HG02981 (cell line): Measurements from ENCODE around the gene LRRC10.

Experiments used
- ATAC-seq: cut with Tn5 transposase; IDR thresholded peaks from one replicate; pipeline ENCODE4 v1.9.1; 2021; ENCODE audit warnings: mild to moderate bottlenecking, moderate library complexity; ENCODE audit not compliant: unreplicated experiment

LRRC10 gene, protein sequence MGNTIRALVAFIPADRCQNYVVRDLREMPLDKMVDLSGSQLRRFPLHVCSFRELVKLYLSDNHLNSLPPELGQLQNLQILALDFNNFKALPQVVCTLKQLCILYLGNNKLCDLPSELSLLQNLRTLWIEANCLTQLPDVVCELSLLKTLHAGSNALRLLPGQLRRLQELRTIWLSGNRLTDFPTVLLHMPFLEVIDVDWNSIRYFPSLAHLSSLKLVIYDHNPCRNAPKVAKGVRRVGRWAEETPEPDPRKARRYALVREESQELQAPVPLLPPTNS

DNA sequence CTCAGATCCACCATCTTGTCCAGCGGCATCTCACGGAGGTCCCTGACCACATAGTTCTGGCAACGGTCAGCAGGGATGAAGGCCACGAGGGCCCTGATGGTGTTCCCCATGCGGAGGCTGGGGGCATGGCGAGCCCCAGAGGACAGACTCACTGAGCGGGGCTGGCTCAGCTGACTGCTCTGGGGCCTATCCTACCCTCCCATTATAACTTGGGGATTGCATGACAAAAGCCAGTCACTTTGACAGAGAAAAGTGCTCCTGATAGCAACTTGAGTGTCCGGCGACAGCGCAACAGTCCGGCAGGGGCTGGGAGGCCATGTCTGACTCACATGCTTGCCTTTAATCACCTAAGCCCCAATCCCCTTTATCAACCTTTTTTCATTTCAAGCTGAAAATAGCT is at the start of gene LRRC10:
TSS of gene LRRC10 (minus strand) at position 179 of the 400 bp plus-strand sequence. CDS start at position 110, 69 bp downstream.
- no peak for ATAC-seq

DNA sequence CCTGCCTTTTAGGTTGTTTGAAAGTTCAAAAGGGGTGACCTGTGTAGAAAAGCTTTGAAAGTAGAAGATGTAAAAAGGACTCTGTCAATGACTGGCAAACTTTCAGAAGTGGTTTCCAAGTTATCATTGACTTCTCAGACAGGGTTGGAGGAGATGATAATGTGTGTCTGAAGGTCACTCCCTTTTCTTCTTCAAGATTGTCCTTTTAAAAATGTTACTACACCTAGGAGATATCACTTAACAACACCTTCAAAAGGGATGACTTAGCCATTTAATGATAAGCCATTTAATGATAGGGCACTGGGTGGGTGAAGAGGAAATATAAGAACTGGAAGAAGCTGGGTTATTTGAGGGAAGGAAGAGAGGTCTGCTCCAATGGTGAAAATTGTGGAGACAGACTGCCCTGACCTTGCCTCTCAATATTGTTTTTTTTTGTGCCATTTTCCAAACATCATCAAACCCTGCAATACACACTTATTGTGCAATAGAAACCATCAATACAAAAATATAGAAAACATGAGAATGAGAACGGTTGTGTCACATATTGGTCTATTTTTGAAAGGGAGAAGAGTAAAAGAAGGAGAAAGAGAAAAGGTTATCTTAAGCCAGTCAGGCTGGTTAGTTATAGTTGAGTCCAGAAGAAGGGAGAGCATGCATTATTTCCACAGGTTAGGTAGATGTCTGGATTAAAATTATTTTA is 49.6 kb upstream of the LRRC10 start:
- no peak for ATAC-seq

DNA sequence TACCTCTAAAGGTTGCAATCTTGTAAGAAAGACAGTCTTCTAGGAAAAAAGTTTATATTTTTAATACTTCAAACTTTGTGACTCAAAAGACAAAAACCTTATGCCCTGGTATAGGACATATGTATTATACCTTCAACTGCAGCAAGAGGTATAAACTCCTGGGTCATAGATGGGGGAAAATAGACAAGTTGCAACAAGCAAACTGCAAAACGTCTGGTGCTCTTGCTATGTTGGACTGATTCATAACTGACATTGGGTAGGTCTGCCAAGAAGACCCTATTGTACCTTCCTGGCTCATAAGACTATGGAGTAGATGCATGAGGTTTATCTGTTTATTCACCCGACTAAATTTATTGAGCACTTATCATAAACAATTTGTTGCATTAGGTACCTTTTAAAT is 47.5 kb upstream of the LRRC10 start:
- no peak for ATAC-seq

DNA sequence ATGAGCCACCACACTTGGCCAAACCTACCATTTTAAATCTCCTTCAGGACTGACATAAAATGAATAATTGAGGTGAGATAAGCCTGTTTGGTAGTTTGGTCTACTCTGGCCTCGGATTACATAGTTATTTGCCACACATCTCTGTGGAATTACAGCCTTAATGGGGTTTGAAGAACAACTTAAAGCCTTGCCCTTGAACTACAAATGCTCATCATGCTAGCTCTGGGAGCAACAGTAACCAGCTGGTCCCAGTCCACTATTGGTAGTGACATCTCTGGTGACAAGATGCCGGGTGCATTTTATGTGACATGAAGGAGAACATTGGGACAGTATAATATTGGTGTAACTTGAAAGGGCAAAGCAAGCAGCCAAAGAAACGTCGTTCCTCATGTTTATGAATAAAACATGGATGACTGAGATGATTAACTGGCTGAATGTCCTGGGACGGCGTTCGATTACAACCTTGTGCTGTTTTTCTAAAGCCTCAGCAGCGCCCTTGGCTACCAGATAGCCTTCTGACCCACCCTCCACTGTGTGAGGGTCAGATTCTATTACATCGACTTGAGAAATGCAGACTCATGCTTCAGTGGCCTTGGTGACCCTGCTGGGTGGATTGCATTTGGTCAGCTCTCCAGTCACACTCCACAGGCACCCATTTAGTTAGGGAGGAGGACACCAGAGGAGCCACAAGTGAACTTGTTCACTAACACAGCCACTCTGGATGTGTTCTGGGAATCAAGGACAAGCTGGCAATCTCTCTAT is 46.9 kb upstream of the LRRC10 start:
- no peak for ATAC-seq

DNA sequence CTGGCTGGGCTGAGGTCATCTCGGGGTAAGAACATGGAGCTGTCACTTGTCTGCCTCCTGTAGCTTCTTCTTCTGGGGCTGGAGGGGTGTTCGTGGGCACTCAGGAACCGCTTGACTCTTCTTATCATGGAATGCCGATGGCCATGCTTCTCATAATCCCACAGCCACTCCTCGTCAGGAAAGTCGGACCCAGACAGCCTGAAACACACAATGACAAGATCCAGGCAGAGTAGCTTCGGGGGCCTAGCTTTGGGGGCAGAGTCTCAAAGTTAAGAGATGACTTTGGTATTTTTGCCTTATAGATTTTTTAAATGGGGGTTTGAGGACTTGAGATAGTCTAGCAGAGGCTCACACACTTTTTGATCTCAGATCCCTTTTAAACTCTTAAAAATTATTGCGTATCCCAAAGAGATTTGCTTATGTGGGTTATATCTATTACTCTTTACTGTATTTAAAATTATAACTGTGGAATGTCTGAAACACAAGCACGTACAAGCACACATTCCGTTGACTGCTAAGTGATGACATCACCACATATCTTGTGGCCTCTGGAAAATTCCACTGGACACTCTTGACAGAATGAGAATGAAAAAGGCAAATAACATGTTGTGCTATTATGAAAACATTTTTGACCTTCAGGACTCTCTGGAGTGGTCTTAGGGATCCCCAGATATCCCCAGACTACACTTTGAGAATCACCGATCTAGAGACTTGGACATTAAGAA is 45.1 kb upstream of the LRRC10 start:
- ATAC-seq, result no peak

DNA sequence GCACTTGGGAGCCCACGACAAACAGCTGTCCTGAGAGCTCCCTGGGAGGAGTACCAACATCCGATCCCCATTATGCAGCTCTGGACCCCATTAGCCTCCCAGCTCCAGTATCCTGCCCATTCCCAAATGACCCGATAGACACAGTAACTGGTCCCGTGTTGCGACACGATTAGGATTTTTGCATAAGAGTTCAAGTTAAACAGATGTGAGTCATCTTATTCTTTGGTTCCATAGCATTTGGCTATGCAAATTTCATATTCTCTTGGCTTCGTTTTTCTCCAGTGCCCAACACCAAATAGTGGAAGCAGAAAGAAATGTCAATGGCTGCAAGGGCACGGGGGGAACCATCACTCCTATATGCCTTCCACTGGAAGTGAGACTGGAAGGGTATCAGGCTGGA is 43.0 kb upstream of the LRRC10 start:
- no peak for ATAC-seq

DNA sequence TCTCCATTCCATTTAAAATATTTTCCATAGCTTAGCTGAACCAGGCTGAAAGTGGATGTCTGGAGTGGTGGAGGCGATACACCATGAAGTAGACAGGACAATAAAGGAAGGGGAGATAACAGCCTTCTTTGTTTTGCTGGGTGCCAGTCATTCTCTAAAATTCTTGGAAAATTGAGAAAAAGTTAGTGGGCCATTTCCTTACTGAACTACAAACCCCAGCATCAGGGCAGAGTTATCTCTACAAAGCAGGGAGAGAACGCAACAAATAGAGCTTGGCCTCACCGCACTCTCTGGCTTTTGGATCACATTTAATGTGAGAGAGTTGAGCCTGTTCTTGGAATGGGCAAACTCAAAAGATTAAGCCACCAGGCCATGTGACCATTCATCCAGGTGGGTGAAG is 41.2 kb upstream of the LRRC10 start:
- no peak for ATAC-seq

DNA sequence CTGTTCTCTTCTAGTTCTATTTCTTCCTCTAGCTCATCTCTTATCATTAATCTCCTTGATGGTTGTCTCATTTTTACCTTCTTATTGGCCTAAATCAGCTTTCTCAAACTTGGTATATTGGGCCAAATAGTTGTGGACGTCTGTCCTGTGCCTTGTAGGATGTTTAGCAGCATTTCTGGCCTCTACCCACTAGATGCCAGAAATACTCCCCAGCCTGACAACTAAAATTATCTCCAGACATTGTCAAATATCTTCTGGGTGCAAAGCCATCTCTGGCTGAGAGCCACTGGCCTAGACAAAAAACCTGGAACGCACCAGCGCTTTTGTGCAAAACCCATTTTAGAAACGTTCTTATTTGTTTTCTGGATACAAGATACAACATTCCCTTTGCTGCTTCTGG is 38.8 kb upstream of the LRRC10 start:
- no peak for ATAC-seq

DNA sequence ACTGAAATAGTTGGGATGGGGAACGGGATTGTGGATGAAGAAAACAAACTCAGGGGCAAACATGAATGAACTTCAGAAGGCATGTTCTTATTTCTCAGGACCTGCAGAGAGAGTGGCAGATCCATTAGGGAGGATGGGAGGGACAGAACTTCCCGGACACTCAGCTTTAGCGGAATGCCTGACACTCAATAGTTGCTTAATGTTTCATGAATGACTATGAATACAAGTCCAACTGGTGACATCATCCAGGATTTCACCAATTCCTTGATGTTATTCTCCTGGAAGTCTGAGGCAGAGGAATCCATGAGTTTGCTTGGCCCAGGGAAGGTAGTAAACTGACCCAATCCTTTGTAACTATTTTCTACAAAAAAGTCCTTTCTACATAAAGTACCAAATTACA is 37.8 kb upstream of the LRRC10 start:
- no peak for ATAC-seq

DNA sequence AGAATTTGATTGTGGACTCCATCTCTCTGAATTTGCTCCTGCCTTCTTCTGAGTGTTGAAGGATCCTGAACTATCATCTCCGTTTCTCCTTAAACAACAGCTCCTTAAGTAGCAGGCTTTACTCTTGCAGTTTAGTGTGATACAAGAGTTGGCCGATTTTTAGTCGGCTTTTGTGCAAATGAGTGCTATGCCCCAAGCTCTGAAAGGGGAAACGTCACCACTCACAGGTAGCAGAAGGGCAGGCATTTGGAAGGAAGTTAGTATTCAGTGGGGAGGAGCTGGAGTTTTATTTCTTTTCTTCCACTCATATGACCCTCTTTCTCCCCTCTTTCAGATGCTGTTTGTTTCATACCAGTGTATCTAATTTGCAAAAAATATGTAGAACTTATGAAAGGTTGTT is 36.5 kb upstream of the LRRC10 start:
- no peak for ATAC-seq

DNA sequence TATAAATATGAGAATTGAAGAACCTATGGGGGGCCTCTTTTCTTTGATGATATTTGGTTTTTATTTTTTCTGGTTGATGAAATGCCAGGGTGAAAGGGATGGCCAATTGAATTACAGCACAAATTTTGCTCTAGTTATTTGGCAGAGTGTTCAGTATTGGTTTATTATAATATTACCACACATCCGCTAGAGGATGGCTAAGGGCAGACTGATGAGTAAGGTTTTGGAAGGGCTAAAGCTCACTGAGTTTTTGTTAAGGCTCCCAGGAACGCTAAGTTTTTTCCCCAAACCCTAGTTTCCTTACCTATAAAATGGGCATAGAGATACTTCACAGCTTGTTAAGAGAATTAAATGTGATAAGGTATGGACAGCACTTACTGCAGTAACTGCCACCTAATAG is 34.3 kb upstream of the LRRC10 start:
- no peak for ATAC-seq

DNA sequence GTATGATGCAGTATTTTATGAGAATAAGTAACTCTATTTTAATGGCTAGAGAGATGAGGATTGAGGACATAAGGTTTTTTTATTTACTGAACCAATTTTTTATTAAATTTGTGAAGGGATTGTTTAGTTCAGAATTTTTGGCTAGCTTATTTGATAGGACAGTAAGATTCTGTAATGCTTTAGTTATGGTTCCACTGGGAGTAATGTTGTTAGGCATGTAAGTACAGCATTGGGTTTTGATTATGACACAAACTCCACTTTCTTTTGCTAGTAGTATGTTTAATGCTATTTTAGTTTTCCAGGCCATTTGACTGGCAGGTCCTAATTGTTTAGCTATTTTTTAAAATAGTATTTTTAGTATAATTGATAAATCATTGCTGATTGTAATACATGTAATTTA is 33.8 kb upstream of the LRRC10 start:
- no peak for ATAC-seq

DNA sequence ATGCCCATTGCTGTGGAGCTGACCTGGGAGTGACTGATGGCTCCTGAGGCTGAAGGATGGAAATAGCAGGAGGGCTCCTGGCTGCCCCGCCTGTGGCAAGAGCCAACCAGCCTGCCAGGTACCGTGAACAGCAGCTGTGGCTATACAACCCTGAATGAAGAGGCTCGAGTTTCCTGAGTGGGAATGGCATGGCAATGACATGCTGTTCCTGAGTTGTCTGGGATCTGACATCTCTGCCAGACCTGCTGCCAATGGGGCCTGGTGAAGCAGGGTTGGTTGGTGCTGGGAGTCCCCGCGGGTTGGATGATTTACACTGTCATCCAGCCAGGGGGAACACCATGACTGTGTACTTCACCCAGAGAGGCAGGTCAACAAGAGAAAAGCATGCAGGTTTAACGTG is 31.8 kb upstream of the LRRC10 start:
- no peak for ATAC-seq

DNA sequence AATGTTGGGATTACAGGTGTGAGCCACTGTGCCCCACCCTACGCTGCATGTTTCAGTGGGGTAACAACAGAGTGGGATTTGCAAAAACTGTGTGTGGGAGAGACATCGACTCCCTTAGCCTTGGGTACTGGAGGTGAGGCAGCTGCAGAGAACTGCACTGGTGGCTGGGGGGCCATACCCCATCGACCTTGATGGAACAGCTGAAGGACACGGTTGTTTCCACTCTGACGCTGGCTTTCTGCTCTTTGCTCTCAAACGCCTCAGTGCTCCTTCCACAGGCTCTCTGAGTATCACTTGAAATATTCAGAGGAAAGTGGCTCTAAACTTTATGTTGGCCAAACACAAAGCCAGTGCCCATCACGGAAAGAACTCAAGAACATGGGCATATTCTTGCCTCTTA is 30.8 kb upstream of the LRRC10 start:
- no peak for ATAC-seq

DNA sequence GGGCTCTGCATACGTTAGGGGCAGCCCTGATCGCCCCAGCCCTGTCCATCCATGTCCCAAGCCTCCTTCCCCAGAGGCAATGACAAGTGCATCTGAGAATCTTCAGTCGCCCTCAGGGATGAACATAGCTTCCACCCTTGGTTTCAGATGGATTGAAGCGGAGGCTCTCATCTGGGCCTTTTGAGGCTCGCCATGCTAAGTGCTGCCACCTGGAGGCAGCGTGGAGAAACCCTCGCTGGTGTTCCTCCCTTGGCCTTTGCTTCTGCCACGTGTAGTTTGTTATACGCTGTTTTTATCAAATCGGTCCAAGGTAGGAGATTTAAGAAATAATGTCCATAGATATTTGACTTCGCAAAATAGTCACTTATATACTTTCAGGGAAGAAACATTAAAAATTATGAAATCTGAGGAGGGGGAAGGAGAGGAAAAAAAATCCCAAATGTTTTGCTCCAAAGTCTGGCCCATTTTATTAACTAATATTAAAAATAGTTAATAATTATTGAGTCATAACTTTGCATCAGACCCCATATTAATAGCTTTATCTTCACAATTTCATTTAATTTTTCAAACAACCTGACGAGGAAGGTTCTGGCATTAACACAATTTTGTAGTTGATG is 28.8 kb upstream of the LRRC10 start:
- ATAC-seq, result peak; percentile 83

DNA sequence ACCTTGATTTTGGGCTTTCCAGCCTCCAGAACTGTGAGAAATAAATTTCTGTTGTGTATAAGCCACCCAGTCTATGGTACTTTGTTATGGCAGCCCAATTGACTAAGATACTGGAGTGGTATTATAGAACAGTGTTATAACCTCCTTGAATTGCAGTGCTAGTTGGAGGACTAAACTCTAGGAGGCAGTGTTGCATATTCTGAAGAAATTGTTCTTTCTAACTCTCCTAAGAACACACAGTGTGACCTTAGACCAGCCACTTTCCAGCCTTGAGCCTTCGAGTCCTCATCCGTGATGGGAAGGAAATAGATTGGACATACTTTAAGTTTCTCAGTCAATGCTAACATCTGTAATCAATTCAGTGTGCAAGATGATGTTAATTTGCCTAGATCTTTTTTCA is 22.4 kb upstream of the LRRC10 start:
- no peak for ATAC-seq

DNA sequence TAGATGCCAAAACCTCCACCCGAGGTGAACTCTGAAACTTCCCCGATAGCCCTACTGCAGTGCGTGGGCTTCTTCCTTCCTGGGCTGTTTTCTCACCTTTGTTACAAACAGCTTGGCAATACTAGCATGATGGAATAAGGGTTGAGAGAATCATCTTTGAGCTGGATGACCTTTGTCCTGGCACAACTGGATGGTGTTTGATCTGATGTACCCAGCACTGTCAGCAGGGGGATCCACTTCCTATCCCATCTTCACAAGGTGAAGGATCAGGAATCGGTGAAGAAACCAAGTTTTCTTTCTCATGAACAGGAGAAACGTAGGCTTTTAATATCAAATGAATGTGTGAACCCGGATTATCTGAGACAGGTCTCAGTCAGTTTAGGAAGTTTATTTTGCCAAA is 19.5 kb upstream of the LRRC10 start:
- ATAC-seq, result no peak

DNA sequence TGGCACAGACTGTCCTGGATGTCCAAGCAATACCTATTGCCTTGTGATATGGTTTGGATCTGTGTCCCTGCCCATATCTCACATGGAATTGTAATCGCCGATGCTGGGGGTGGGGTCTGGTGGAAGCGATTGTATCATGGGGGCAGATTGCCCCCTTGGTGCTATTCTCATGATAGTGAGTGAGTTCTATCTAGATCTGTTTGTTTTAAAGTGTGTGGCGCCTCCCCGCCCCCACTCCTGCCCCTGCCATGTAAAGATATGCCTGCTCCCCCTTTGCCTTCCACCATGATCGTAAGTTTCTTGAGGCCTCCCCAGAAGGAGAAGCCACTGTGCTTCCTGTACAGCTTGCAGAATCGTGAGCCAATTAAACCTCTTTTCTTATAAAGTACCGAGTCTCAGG is 16.8 kb upstream of the LRRC10 start:
- ATAC-seq, result no peak

DNA sequence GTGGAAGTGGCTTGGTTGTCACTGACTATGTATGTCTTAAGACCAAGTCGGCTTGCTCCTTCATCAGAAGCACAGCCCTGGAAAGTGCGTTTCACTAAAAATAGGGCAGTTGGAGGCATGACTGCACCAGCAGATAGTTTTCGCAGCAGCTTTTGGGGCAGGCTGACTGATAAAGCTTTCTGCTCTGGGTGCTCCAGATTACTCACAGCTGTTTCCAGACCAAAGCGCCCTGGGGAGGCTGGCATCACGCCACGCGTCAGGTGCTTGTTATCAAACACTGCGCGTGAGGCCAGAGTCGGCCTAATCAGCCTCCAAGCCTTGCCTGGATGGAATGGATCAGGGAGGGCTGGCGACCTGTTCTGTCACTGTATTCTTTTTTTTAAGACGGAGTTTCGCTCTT is 13.3 kb upstream of the LRRC10 start:
- no peak for ATAC-seq

DNA sequence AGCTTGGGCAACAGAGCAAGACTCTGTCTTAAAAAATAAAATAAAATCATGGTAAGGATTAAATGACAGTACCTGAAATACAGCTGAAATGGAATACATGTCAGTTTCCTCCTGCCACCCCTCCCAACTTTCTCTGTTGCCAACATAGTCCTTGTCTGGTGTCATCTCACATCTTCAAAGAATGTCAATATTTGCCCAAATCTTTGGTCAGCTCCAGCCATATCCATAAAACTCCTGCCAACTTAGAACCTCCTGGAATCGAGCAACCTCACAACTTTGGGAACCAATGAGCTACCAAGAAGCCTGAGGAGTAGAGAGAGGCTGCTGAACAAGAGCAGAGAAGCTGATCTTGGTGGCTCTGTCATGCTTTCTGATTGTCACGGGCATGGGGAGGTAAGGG is 10.8 kb upstream of the LRRC10 start:
- ATAC-seq, result no peak

DNA sequence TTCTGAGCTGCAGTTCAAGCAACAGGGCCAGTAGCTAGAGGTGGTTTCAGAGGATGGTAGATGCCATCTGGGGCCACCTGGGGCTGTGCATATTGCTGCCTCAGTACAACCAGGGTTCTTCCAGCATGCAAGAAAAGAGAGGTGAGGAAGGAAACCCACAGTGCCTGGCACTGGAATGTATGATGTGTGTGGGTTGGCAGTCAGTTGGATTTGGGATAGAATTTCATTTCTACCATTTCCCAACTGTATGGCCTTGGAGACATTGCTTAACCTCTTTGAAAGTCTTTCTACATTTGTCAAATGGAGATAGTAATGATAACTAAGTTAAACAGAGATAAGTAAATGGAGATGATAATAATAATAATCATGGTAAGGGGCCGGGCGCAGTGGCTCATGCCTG is 10.2 kb upstream of the LRRC10 start:
- ATAC-seq, result no peak
